Measurements from ENCODE around the gene ERN1. TPM values are rescaled to one million over a fixed set of nuclear protein-coding genes. Genes with fewer than 3 reads are reported as not detected.

Gene ERN1
- polyA plus RNA-seq, 1 donor from 2014 or later: 9.6 TPM

DNA sequence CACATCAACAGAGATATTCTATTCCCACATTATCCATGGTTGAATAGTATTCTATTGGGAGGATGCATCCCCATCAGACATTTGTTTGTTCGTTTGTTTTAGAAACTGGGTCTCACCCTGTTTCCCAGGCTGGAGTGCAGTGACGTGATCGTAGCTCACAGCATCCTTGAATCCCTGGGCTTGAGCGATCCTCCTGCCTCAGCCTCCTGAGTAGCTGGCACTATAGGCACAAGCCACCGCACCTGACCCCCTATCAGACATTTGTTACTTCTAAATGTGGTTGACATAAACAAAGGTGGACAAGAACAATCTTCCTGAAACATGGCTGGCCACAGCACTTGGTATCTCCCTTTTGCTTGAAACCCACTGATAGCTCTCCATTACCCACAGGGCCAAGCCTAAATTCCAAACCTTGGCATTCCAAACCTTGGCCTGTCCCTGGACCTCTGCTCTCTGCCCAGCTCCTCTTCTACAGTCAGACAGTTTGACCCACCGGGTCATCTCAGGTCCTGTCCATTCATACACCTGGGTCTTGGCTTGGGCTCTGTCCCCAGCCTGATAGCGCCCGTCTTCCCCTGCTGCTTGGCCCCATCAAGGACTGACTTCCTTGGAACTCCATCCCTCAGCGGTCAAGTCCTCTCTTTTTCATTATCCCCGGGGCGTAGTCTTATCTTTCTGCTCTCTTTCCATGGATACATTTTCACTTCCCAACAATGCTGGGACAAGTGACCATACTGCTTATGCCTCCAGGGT is 133.3 kb downstream of the ERN1 start:
- Mint-ChIP-seq H3K27ac (peak overlapping the region in 1 of 3 donors; percentile 15), H3K4me1 (peaks cover 14 to 33% (median 27%) of the 10 kb centered on the region in 3 donors), H3K27me3 (peaks cover 23% of the 10 kb centered on the region), H3K9me3 (no peaks in the 10 kb centered on the region), H3K36me3 (peaks cover 2% of the 10 kb centered on the region), H3K4me3 (peak overlapping the region; percentile 44 to 71 (median 59))

DNA sequence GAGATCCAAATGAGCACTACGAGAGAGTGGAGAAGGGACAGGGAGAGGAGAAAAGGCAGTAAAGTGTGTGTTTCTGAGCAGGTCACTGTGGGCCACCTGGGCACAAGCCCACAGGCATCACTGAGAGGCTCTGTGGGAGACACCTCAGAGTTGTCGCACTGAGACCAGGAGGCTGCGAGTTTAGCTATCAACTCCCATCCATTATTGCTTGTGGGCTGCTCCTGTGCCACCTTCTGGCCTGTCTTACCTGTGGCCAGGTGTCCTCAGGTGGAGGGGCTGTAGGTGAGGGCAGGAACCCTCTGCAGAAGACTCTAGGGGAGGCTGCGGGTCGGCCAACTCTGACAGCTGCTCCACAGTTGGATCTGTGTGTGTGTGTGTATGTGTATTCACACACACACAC is 134.3 kb downstream of the ERN1 start:
- Mint-ChIP-seq H3K9me3 (no peaks in the 10 kb centered on the region), H3K4me1 (peaks cover 16 to 33% (median 30%) of the 10 kb centered on the region in 3 donors), H3K36me3 (peaks cover 2% of the 10 kb centered on the region), H3K27ac (peak overlapping the region in 1 of 3 donors; percentile 84), H3K4me3 (peak overlapping the region in 1 of 4 donors; percentile 28), H3K27me3 (peaks cover 25% of the 10 kb centered on the region)

DNA sequence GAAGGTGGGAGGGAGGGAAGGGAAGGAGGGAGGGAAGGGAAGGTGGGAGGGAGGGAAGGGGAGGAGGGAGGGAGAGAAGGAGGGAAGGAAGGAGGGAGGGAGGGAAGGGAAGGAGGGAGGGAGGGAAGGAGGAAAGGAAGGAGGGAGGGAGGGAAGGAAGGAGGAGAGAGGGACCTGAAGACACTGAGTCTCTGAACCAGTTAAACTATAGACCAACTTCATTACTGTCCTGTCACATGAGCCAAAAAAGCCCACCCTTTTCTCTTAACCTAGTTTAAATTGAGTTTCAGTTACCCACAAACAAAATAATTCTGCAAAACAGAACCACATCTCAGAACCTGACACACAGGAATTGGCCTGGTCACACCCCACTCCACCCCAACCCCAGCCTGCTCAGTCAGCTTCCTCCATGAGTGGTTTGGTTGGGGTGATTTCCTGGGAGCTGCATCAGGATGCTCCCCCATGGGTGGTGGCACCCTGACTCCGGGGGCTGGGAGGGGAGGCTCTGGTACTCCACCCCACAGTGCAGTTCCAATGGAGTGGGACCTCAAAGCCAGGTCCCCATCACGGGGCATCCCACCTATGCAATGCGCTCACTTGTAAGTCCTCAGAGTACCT is 136.5 kb downstream of the ERN1 start:
- Mint-ChIP-seq H3K4me3 (peak overlapping the region in 2 of 4 donors; percentile 11 to 17), H3K27ac (peak overlapping the region in 2 of 3 donors; percentile 26 to 66), H3K36me3 (no peaks in the 10 kb centered on the region)

DNA sequence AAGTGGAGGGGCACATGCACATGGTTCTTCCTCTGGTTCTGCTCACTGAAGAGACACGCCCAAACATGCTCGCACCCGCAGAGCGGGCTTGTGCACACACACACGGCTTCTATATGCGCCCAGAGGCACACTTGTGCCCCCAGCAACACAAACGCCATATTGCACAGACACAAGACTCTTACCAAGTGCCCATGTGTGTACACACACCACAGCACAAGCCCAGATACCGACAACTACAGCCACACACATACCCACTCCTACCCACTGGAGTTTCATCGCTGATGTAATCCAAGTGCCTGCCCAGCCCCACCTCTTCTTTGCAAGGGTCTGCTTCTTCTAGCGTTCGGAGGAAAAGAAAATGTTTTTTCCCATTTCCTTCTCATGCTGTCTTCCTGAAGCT is 138.3 kb downstream of the ERN1 start:
- no peaks in the 10 kb centered on the region for H3K9me3 Mint-ChIP-seq
- H3K27me3 Mint-ChIP-seq: peaks cover 17% of the 10 kb centered on the region
- no peaks in the 10 kb centered on the region for H3K36me3 Mint-ChIP-seq
- peak overlapping the region in 1 of 4 donors; percentile 32 for H3K4me3 Mint-ChIP-seq
- peaks cover 23 to 33% (median 28%) of the 10 kb centered on the region in 3 donors for H3K4me1 Mint-ChIP-seq
- H3K27ac Mint-ChIP-seq: no peak overlapping the region

More for the DNA sequence above, 136.5 kb downstream of the ERN1 start:
- Mint-ChIP-seq H3K27me3 (peaks cover 28% of the 10 kb centered on the region), H3K4me1 (peaks cover 25 to 40% (median 33%) of the 10 kb centered on the region in 3 donors), H3K9me3 (no peaks in the 10 kb centered on the region)

DNA sequence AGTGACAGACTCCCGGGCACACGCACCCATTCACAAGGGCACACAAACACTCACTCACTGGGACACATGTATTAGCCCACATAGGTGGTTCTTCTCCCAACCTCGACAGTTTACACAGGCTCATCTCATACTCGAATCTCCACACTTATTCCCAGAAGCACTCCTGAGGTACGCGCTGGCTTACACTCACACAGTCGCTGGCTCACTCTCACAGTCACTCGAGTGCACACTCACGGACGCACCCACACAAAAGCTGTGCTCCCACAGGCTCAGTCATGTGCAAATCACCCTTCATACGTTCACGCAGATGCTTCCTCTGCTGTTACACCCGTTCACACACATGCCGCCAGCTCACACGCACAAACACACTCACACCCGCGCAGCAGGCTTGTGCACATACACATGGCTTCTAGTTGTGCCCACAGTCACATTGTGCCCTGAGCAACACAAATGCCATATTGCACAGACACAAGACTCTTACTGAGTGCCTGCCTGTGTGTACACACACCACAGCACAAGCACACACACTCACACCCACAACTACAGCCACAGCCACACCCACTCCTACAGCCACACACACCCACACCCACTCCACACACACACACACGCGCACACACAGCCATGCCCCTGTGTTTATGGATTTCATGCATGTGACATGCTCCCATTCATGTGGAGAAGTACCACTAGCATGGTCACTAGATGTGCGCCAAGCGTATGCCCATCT is 140.2 kb downstream of the ERN1 start:
- Mint-ChIP-seq H3K27me3 (peaks cover 14% of the 10 kb centered on the region), H3K4me3 (peak overlapping the region in 1 of 4 donors; percentile 70), H3K36me3 (no peaks in the 10 kb centered on the region), H3K9me3 (no peaks in the 10 kb centered on the region), H3K27ac (peak overlapping the region in 2 of 3 donors; percentile 74 to 86), H3K4me1 (peaks cover 17 to 34% (median 24%) of the 10 kb centered on the region in 3 donors)

Other genes with a start within 250 kb of the ERN1 start
- not detected for gene GH2, start 248.2 kb downstream of the ERN1 start, polyA plus RNA-seq
- not detected for gene CSH1, start 233.6 kb downstream of the ERN1 start, polyA plus RNA-seq
- gene CSHL1, start 218.9 kb downstream of the ERN1 start, polyA plus RNA-seq: not detected
- 2.0 TPM for gene GH1, start 211.3 kb downstream of the ERN1 start, polyA plus RNA-seq
- gene CD79B, start 197.8 kb downstream of the ERN1 start, polyA plus RNA-seq: 1,452 TPM
- 0.10 TPM for gene SCN4A, start 157.2 kb downstream of the ERN1 start, polyA plus RNA-seq
- 3.2 TPM for gene PRR29, start 131.8 kb downstream of the ERN1 start, polyA plus RNA-seq
- 183 TPM for gene ICAM2, start 109.5 kb downstream of the ERN1 start, polyA plus RNA-seq
- gene TEX2, start 133.1 kb upstream of the ERN1 start, polyA plus RNA-seq: 2.8 TPM

Measured in IgD-negative memory B cell (primary cell).